ENCODE results near the gene THSD8.

Gene THSD8

DNA sequence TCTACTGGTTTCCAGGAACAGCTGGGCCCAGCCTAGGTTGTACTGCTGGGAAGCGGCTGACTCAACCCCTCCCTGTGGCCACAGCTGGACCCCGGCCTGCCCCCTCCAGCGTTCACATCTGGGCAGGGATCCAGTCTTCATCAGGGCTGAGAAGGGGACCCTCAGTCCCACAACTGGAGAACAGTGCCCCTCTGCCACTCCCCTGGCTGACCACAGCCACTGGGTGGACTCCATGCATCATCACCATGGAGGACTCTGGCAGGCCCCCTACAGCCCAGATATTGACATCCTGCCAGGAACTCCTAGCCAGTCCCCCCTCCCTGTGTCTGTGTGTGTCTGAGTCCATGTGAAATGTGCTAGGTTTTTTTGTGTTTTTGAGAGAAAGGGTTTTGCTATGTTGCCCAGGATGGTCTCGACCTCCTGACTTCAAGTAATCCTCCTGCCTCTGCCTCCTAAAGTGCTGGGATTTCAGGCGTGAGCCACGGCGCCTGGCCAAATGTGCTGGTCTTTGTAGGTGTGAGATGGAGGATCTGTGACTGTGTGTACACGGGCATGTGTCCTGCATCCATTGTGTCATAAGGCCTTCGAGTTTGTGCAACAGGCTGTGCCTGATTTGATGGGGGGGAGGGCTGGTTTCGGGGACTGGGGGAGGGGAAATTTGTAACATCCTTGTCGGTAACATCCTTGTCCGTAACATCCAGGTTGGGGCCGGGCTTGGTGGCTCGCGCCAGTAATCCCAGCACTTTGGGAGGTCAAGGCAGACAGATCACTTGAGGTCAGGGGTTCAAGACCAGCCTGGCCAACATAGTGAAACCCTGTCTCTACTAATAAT lies 22.5 kb upstream of the THSD8 start:
- peak; percentile 65 for DNase-seq (ENCODE audit: low read depth)

DNA sequence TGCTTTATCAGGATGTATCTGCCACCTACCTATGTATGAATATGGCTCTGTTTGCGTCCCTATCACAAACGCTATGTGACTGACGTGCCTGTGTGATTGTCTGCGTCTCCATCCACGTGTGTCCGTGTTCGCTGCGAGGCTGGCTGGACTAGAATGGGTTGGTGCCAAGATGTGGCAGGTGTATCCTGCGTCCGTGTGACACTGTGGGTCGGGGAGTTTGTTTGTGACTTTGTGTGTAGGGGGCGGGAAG lies 19.8 kb upstream of the THSD8 start:
- no peak for DNase-seq (ENCODE audit: low read depth)

DNA sequence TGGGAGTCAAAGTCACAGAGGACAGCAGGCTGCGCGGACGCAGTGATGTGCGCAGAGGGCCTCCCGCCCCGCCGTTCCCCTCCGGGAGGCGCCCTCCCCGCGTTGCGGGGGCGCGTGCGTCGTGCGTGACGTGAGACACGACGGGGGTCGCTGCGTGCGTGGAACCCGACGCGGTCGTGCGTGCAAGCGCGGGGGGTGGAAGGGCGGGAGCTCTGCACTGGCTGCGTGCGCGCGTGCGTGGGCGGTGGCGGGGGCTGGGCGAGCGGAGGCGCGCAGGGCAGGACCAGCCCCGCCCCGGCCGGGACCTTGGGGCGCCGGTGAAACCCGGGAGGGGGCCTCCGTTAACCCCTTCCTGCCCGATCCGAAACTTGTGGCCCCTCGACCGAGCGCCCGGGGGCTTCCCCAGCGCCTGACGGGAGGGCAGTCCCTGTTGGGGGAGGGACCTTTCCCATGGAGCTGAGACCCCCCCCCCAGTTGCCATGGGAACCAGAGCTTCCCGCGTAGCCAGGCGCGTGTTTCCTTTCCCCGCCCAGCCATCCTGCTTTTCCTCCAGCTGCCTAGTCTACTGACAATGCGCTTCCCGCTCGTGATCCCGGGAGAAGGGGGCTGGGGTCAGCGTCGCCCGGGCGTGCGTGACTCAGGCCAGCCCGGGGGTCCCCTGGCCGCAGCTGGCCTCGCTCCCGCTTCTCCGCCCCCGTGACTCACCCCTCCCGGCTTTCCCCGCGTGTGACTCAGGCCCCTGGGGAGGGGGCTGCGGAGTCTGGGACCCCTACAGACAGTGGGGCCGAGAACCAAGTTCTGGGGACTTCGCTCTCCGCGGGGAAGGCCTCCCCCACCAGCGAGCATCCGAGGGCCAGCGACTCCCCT lies 19.2 kb upstream of the THSD8 start:
- DNase-seq (ENCODE audit: low read depth), result peak; percentile 75

DNA sequence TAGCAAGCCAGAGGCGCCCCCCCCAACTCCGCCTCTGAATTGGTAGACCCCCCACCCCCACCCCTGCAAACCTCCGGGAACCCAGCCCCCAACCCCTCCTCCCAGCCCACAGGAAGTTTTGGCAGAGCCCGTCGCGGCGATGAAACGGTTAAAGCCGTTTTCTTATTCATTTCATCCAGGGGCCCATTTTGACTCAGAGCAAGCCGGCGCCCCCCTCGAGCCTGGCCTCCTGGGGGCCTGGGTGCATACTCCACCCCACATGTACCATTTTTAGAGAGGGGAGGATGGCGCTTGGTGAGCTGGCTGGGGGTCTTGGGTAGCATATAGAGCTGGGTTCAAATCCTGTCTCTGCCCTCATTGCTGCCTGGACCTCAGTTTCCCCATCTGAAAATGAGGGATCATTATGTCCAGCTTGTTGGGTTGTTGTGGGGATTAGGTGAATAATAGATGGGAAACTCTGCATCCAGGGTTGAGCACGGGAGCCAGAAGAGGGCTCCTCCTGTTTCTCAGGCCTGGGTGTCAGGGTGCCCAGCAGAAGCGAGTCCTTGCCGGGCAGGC lies 18.5 kb upstream of the THSD8 start:
- DNase-seq (ENCODE audit: low read depth), result no peak

DNA sequence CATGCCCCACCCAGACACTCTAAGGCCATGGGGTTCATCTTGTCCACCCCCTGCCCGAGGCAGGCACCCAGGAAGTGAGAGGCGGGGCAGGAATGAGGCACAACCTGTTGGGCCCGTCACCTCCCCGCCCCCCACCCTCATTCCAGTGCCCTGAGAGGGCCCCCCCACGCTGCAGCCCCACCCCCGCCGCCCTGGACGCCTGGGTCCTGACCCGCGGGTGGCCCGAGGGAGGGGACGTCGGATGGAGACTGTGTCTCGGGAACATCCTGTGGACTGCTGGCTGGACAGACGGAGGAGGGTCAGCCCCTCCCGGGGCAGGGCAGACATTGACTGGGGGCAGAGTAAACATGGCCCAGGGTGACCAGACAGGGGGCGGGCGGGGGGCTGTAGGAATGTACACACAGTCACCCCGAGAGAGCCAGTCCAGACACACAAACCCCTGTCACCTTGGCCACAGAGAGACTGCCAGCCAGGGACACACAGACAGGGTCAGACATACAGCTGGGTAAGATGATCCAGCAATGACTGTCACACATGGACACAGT lies 17.9 kb upstream of the THSD8 start:
- DNase-seq (ENCODE audit: low read depth), result no peak

DNA sequence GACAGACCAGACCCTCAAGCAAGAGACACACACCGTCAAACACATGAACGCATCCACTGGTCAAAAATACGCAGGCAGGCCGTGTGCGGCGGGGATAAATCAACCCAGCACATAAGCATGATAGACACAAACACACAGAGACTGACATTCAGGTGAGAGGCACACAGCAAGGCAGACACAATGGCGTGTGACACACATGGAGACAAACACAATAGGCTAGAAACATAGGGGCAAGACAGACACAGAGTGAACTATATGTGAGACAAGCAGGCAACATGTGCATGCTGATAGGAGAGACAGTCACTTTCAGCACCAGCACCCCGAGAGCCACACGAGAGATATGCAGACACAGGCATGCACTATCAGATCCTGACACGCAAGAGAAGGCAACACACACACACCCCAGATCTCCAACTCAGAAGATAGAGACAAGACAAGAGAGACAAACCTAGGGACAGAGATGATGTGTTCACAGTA lies 17.4 kb upstream of the THSD8 start:
- DNase-seq (ENCODE audit: low read depth), result no peak

DNA sequence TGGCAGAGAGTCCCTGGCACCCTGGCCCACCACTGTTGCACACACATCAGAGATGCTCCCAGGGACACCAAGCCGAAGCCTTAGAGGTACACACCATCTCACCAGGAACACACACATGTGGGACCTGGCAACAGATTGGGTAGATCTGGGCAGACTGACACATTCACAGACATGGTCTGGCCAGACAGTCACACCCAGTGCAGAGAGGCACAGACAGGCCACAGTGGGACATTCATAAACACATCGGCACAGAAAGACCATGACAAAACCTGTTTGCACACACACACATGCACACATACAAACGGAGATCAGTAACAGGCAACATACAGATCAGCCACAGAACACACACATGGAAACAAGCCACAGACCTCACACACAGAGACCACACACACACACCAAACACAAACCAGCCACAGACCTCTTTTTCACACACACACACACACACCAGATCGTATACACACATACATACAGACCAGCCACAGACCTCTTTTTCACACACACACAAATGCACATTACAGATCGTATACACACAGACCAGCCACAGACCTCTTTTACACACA lies 16.9 kb upstream of the THSD8 start:
- DNase-seq (ENCODE audit: low read depth), result no peak

DNA sequence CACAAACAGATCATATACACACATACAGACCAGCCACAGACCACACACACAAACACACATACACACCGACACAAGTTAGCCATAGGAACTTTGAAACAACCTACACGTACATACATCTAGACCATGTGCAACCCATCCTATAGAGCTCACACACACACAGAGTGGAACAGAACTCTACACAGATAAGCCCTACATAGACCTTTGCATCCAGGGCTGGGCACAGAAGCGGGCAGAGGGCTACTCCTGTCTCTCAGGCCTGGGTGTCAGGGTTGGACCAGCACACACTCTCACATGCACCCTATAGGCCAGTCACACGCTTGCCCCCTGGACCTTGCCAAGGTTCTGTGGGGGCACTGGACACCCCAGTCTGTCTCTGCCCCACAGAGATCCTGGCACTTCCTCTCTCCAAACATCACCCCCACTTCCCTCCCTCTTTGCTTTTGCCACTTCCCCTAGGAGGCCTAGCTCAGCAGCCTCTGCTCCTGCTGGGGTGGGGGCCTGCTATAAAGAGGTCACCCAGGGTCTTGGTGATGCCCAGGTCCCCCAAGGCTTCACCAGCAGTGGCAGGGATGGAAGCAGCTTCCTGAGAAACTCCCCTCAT lies 16.3 kb upstream of the THSD8 start:
- DNase-seq (ENCODE audit: low read depth), result no peak

DNA sequence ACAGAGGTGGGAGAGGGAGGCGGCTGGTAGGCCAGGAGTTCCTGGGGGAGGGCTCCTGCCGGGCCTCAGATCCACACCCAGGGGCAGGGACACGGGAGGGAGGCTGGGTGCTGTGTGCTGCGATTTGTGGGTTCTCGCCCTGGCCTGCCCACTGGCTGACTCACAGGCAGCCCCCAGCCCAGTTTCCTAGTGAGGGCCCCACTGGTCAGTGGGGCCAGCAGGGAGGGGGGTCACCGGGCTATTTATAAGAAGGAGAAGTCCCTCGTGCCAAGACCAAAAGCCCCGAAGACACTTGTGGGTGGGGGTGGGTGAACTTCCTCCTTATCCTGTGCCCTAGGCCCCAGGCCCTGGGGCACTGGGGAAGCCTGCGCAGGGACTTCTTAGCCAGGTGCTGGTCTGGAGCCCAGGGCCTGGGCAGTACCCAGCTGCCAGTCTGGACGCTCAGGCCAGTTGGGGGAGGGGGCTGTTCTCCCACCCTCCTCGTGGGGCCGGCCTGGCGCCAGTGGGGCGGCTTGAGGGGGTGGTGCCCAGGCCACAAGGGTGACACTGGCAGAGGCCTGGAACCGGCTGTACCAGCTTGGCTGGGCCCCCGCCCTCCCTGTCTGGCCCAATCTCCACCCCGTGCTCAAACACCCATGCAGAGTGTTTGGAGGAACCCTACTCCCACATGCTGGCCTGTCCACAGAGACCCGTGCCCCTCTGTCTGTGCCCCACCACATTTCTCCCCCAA lies 15.6 kb upstream of the THSD8 start:
- no peak for DNase-seq (ENCODE audit: low read depth)

DNA sequence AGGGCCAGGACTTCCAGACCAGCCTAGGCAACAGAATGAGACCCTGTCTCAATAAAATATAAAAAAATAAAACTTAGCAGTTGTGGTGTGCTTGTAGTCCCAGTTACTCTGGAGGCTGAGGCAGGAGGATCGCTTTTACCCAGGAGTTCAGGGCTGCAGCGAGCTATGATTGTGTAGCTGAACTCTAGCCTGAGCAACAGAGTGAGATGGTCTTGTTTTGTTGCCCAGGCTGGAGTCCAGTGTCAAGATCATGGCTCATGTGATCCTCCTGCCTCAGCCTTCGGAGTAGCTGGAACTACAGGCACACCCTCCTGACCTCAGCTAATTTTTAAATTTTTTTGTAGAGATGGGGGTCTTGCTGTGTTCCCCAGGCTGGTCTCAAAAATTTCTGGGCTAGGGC lies 14.9 kb upstream of the THSD8 start:
- DNase-seq (ENCODE audit: low read depth), result no peak

DNA sequence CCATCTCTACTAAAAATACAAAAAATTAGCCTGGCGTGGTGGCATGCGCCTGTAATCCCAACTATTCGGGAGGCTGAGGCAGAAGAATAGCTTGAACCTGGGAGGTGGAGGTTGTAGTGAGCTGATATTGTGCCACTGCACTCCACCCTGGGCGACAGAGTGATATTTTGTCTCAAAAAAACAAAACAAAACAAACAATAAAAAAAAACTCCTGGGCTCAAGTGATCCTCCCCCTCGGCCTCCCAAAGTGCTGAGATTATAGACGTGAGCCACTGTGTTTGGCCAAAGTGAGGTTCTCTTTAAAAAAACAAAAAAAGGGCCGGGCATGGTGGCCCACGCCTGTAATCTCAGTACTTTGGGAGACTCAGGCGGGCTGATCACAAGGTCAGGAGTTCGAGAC lies 14.4 kb upstream of the THSD8 start:
- no peak for DNase-seq (ENCODE audit: low read depth)

DNA sequence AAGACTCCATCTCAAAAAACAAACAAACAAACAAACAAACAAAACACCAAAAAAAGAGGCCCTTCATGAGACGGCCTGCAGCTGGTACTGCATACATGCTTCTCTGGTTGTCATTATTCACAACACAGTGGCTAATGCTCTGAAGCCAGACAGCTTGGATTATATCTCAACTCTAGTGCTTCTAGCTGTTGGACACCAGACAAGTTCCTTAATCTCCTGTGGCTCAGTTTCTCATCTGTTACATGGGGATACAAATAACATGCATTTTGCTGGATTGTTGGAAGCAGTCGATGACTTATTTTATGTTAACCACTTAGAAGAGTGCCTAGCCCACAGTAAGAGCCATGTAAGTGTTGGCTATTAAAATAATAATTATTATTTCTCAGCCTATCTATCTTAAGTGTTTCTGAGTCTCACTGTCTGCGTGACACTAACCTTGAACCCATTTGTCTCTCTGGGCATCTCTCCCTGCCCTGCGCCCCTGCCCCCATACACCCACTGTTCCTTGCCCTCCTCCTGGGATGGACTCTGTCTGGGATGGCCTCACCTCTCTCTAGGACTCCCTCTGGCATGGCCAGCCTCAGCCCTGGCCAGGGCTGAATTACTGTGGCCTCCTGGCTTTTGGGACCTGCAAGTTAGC lies 13.7 kb upstream of the THSD8 start:
- no peak for DNase-seq (ENCODE audit: low read depth)

DNA sequence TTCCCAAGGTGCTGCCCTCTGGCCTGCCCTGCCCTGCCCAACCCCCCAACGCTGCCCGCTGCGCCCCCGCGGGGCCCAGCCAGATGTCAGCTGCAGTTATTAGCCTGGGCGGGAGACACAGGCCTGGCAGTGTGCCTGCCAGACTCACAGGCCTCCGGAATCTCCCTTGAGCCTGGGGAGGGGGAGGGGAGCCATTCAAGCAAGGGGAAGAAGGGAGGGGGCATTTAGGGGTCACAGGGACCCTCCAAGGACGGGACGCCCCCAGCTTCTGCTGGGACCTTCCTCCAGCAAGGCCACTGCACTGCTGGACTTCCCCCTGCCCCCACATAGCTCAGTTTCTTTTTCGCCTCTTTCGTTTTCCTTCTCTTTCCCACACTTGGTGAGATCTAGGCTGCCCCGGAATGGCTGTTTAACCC lies 13.2 kb upstream of the THSD8 start:
- DNase-seq (ENCODE audit: low read depth), result peak; percentile 78

DNA sequence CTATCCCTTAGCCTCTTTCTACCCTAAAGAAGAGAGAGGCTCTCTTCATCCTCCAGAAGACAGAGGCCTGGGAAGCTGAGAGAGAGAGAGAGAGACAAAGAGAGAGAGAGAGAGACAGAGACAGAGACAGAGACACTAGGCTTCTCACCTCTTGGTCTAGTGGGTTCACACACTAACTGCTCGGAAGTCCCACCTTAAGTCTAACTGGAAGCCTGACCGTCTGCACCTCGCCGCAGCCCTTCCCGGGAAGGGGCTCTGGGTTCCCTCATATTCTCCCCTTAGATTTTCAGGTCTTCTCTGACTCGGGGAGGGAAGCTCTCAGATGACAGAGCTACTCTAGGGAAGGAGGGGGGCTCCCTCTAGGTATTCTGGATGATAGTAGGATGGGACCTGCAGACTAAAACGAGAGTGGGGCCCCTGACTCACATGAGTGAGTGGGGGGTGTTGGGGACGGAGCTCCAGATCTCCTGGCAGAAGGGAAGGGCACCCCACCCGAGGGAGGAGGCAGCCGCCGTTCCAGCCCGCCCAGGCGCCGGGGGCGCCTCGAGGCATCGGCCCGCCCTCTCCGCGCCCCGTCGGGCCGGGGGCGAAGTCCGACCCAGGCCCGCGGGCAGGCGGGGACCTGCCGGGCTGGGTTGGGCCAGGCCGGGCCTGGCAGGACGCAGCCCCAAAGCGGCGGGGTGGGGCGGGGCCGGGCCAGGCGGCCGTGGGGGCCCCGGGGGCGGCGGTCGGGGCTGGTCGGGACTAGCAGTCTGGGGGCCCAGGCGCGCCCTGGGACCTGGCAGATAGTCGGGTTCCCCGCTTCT lies 12.6 kb upstream of the THSD8 start:
- DNase-seq (ENCODE audit: low read depth), result peak; percentile 36

DNA sequence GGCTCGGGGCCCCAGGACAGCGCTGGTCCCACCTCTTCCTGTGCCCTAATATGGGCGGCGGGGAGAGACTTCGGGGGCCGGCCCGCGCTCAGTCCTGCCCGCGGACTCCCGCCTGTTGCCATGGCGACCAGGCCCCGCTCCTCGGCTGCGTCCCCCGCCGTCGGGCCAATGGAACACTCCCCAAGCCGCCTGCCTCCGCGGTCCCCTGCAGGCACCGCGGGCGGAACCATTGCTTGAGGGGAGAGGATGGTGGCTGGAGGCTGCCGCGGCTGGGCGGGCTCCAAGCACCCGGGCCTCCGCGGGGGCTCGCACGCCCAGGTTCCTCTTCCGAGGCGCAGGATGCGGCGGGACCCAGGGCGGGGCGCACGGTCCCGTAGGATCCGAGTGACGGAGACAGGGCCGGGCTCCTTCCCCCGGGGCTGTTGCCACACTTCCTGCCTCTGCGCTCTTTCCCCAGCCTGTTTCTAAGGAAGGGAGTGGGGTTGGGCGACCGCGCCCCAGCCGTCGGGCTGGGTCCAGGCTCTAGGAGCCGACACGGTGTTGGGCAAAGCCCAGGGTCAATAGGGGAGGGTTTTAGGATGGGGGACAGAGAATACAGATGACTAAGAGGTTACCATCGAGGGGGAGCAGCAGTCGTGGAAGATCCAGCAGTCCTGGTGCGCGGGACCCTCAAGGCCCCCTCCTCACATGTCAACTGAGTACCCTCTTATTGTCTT lies 11.8 kb upstream of the THSD8 start:
- DNase-seq (ENCODE audit: low read depth), result peak; percentile 97

DNA sequence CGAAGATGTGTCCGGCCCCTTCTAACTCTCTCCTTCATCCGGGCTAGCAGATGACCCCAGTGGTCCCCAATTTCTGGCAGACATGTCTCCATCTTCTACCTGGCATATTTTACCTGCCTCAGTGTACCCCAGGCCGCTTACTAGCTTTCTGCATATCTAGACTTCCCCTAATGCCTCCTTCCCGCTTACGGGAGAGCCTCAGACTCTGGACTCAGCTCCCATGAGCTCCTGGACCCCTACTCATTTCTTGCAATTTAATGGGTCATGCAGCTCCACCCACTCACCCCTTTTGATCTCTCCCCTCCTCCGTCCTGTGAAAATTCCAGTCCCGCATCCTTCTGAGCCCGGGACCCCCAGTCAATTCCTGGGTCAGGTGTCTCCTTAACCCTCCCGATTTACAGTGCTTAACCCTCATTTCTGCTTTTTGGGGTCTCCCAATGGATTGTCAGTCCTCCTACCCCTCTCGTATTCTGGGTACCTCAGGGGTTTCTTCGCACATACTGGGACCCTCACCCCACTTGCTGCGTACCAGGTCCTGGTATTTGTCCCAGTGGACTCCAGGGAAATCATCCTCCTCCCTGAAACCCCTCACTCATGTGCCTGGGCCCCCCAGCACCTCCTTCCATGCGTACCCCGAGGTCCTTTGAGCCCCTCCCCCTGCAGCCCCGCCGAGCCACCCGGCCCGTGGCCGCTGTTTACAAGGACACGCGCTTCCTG lies 11.1 kb upstream of the THSD8 start:
- no peak for DNase-seq (ENCODE audit: low read depth)

DNA sequence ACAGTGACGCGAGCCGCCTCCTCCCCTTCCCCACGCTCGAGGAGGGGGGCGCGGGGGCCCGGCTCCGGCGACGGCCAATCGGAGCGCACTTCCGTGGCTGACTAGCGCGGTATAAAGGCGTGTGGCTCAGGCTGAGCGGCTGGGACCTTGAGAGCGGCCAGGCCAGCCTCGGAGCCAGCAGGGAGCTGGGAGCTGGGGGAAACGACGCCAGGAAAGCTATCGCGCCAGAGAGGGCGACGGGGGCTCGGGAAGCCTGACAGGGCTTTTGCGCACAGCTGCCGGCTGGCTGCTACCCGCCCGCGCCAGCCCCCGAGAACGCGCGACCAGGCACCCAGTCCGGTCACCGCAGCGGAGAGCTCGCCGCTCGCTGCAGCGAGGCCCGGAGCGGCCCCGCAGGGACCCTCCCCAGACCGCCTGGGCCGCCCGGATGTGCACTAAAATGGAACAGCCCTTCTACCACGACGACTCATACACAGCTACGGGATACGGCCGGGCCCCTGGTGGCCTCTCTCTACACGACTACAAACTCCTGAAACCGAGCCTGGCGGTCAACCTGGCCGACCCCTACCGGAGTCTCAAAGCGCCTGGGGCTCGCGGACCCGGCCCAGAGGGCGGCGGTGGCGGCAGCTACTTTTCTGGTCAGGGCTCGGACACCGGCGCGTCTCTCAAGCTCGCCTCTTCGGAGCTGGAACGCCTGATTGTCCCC lies 10.4 kb upstream of the THSD8 start, which contains the start of gene JUNB:
Gene JUNB (plus strand): TSS at position 142 of the 706 bp plus-strand sequence. CDS start 286 bp downstream, at position 428.
- DNase-seq (ENCODE audit: low read depth), result peak; percentile 97

All from iris pigment epithelial cell (primary cell).